Activated CD4-positive, alpha-beta memory T cell treated with anti-CD3 and anti-CD28 coated beads, Interleukin-2, amount 10 ng/mL, durations not matched to agents 7 days and 5 days (primary cell): ENCODE results near the gene PNPLA3. TPM values are rescaled to one million over a fixed set of nuclear protein-coding genes. Genes with fewer than 3 reads are reported as not detected.

ENCODE experiments used
- CTCF ChIA-PET: fragments of 350-600 bp; sonication (Branson Sonifier 250); formaldehyde crosslinking; loops from one replicate; lab custom pipeline; 2021; ENCODE audit warnings: antibody characterized with exemption, inconsistent platforms; lab: Charles Lee
- POLR2A ChIA-PET: fragments of 350-600 bp; sonication (Branson Sonifier 250); formaldehyde crosslinking; loops from one replicate; lab custom pipeline; 2021; ENCODE audit warnings: antibody characterized with exemption; lab: Charles Lee
- DNase-seq: peaks from one replicate; pipeline ENCODE4 v3.0.0-alpha.2; 2020
- H3K27ac Mint-ChIP-seq: one replicate; pipeline ENCODE4 v1.8.0; 2021; ENCODE audit warnings: mild to moderate bottlenecking, mixed read lengths
- H3K27me3 Mint-ChIP-seq: one replicate; pipeline ENCODE4 v1.8.0; 2021; ENCODE audit warnings: mixed read lengths
- H3K36me3 Mint-ChIP-seq: one replicate; pipeline ENCODE4 v1.8.0; 2021; ENCODE audit warnings: low read depth, mixed read lengths
- H3K4me1 Mint-ChIP-seq: one replicate; pipeline ENCODE4 v1.8.0; 2021; ENCODE audit warnings: mixed read lengths
- H3K4me3 Mint-ChIP-seq: one replicate; pipeline ENCODE4 v1.8.0; 2021; ENCODE audit warnings: mild to moderate bottlenecking, mixed read lengths
- H3K9me3 Mint-ChIP-seq: one replicate; pipeline ENCODE4 v1.8.0; 2021; ENCODE audit warnings: mixed read lengths
- total RNA-seq, 2 experiments: library from RNA; stranded (reverse); gene quantifications; one replicate each; pipeline ENCODE4 v1.2.3, GENCODE V29; 2021

The PNPLA3 gene, protein sequence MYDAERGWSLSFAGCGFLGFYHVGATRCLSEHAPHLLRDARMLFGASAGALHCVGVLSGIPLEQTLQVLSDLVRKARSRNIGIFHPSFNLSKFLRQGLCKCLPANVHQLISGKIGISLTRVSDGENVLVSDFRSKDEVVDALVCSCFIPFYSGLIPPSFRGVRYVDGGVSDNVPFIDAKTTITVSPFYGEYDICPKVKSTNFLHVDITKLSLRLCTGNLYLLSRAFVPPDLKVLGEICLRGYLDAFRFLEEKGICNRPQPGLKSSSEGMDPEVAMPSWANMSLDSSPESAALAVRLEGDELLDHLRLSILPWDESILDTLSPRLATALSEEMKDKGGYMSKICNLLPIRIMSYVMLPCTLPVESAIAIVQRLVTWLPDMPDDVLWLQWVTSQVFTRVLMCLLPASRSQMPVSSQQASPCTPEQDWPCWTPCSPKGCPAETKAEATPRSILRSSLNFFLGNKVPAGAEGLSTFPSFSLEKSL
- under 1 TPM in 1 of 2 experiments, not detected in 1; 0.08 TPM for total RNA-seq

DNA sequence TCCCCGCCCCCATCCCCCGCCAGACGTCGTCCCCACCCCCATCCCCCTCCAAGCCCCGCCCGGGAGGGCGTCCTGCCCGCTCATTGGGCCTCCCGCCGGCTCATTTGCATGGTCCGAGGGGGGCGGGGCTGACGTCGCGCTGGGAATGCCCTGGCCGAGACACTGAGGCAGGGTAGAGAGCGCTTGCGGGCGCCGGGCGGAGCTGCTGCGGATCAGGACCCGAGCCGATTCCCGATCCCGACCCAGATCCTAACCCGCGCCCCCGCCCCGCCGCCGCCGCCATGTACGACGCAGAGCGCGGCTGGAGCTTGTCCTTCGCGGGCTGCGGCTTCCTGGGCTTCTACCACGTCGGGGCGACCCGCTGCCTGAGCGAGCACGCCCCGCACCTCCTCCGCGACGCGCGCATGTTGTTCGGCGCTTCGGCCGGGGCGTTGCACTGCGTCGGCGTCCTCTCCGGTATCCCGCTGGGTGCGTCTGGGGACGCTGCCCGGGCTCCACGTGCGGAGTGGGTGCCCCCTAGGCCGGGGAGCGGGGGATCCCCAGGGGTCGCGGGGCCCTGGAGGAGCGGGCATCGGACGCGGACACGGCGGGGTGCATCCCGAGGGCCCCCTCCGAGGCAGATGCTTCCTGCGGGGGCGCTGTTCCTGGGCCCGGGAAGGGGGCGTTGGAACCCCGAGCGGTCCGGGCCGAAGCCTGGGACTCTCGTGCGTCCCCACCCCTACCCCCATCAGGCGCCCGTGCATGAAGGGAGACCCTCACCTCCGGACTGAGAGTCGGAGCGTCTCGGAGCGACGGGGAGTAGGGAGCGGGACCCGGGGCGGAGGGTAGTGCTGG, at the start of gene PNPLA3:
PNPLA3 (plus strand) TSS at position 175 of the 834 bp plus-strand sequence; CDS start at position 282, 107 bp downstream.
- Mint-ChIP-seq H3K4me1 (peaks cover 8% of the 10 kb centered on the region), H3K4me3 (peak within 1 kb of the TSS; percentile 49), H3K9me3 (no peaks in the 10 kb centered on the region), H3K27me3 (peaks cover 26% of the 10 kb centered on the region), H3K36me3 (no peaks in the 10 kb centered on the region), H3K27ac (no peak within 1 kb of the TSS)
- ChIA-PET CTCF (interaction anchor here (0.9 to 1.4 kb wide), 2 partner anchors 22 to 41 kb away, joined by 3 to 4 read pairs; no protein-coding TSS in a partner anchor), POLR2A (no interaction called here)
- peak; percentile 72 for DNase-seq

DNA sequence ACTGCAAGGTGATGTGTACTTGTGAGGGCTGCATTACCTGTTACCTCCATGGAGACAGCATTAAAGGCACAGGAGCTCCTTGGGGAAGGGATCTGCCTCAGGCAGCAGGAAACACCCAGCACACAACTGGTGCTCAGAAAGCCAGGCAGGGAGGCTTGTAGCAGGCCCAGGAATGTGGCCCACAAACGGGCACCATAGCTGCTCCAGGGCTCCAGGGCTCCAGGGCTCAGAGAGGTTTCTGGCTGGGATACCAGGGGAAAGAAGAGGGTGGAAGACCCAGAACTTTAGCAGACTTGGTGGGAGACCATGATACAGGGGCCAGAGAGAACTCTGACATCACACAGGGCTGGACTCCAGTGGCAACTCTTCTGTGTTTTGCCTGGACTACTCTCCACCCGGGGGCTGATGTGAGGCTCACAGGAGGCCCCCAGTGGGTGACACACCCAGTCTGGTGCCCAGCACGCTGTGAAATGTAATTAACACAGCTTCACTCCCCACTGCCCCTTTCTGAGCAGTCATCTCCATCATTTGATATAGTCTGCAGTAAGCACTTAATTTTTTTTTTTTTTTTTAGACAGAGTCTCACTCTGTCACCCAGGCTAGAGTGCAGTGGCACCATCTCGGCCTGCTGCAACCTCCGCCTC, 46.6 kb upstream of the PNPLA3 start:
- ChIA-PET CTCF (interaction anchor here (0.5 to 1.7 kb wide), 2 partner anchors 8 to 1694 kb away, joined by 4 to 7 read pairs; no protein-coding TSS in a partner anchor), POLR2A (no interaction called here)
- no peak overlapping the region for H3K4me3 Mint-ChIP-seq

DNA sequence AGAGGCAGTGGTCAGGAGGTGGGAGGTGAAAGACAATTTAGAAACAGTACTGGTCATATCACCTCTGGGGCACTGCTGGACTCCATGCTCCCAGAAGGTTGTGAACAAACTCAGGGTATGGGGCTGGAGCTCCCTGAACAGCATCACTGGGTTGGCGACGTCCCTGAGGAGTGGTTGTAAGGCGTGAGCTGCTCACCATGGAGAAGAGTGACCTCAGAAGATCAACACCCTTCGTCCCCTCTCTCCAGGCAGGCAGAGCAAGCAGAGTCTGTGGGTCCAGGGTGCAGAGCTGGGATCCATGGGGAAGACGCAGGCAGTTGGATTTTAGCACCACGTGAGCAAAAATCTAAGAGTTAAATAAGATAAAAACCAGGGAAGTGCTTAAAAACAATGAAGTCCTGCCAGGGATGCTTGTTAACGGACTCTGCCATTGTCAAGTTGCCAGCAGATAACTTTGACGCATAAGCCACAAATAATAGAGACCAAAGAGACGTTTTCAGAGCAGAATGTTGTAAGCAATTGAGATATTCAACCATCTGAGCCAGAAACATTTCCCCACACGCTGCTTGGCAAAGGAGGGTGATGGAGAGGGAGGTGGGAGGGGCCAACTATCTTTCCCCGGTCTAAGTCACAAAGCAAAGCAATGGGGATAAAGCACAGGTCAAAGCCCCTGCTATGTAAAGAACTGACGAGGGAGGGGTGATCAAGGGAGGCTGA, 45.4 kb upstream of the PNPLA3 start:
- CTCF ChIA-PET: no interaction called here
- Mint-ChIP-seq H3K27me3 (peaks cover 7% of the 10 kb centered on the region), H3K36me3 (no peaks in the 10 kb centered on the region), H3K9me3 (no peaks in the 10 kb centered on the region), H3K27ac (no peak overlapping the region), H3K4me1 (no peaks in the 10 kb centered on the region), H3K4me3 (no peak overlapping the region)
- DNase-seq: no peak
- POLR2A ChIA-PET: no interaction called here

More for the DNA sequence above, 46.6 kb upstream of the PNPLA3 start:
- no peaks in the 10 kb centered on the region for H3K36me3 Mint-ChIP-seq
- peaks cover 3% of the 10 kb centered on the region for H3K27me3 Mint-ChIP-seq
- no peaks in the 10 kb centered on the region for H3K4me1 Mint-ChIP-seq
- no peaks in the 10 kb centered on the region for H3K9me3 Mint-ChIP-seq
- H3K27ac Mint-ChIP-seq: no peak overlapping the region
- DNase-seq: no peak

DNA sequence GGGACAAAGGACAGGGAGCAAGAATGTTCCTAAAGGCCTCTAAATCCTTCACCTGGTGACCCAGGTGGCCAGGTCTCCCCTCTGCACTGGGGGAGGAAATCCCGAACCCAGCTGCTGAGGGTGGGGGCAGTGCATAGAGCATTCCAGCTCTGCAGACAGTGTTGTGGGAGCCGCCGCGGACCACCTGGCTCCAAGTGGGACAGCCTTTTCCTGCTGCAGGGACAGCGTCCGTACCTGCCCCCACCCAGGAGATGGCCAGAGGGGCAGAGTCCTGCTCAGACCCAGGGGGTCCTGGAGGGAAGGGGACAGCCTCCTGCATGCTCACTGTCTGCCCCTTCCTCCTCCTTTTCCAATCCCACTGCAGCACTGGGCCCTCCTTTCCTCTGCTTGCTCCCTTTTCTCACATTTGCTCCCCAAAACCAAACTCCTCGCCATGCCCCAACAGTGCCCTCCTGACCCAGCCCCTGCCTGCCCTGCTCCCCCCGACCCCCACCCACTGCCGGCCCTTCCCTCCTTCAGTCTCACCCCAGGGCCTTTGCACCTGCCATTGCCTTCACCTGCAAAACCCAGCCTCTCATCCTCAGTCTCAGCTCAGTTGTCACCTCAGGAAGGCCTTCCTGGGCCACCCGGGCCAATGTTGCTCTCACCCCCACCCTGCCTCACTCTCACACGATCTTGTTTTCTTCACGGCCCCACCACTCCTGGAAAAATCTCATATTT, 44.6 kb upstream of the PNPLA3 start:
- H3K27me3 Mint-ChIP-seq: peaks cover 7% of the 10 kb centered on the region
- H3K27ac Mint-ChIP-seq: no peak overlapping the region
- H3K4me1 Mint-ChIP-seq: no peaks in the 10 kb centered on the region
- no peaks in the 10 kb centered on the region for H3K36me3 Mint-ChIP-seq
- no peak for DNase-seq
- H3K9me3 Mint-ChIP-seq: no peaks in the 10 kb centered on the region
- no peak overlapping the region for H3K4me3 Mint-ChIP-seq
- ChIA-PET CTCF (no interaction called here), POLR2A (no interaction called here)

DNA sequence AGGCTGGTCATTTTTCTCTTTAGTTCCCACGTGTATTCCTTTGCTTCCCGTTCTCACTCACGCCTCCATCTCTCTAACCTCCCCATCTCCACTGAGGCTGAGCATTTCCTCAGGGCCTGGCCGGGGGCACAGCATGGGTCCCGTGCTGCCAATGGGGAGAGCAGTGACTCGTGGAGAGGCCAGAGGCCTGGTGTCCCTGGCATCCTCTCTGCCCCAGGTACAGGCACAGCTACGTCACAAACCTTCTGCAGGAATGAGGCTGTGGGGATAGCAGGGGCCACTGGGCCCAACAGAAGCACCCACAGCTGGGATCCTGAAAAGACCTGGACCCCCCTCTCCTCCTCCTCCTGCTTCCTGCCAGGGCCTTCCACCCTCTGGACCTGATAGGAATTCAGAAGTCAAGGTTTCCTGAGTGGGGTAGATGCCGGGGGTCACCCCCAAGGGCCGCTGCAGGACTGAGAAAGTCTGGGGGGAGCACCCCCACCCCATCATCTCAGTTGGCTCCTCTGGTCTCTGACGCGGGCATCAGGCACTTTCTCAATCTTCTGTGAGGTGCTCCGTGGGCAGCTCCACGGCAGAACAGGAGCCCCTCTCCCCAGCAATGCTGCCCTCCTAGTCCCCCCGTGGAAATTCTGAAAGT, 43.6 kb upstream of the PNPLA3 start:
- no peaks in the 10 kb centered on the region for H3K4me1 Mint-ChIP-seq
- no peak overlapping the region for H3K27ac Mint-ChIP-seq
- peaks cover 5% of the 10 kb centered on the region for H3K27me3 Mint-ChIP-seq
- no peak overlapping the region for H3K4me3 Mint-ChIP-seq
- DNase-seq: no peak
- no peaks in the 10 kb centered on the region for H3K36me3 Mint-ChIP-seq
- no peaks in the 10 kb centered on the region for H3K9me3 Mint-ChIP-seq
- ChIA-PET CTCF (no interaction called here), POLR2A (no interaction called here)

DNA sequence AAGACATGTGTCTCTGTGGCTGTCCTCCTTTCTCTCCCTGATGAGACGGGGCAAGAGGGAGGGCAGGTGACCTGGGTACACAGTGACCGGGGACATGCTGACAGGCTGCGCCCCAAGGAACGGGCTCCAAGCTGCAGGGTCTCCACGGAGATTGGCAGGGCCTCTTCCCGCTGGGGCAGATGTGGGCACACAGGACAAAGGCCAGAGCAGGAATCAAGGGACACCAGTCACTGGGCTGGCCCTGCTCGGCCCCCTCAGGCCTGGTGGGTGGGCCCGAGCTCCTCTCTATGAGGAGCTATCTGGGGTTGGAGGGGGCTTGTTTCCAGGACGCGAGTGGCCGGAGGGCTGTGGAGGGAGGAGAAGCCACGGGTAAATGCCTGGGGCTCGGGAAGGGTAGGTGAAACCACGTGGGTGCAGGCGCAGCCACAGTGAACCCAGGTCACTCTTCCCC, 43.0 kb upstream of the PNPLA3 start:
- peaks cover 4% of the 10 kb centered on the region for H3K27me3 Mint-ChIP-seq
- H3K27ac Mint-ChIP-seq: no peak overlapping the region
- ChIA-PET POLR2A (no interaction called here), CTCF (no interaction called here)
- H3K36me3 Mint-ChIP-seq: no peaks in the 10 kb centered on the region
- no peaks in the 10 kb centered on the region for H3K4me1 Mint-ChIP-seq
- no peaks in the 10 kb centered on the region for H3K9me3 Mint-ChIP-seq
- H3K4me3 Mint-ChIP-seq: no peak overlapping the region
- DNase-seq: no peak

DNA sequence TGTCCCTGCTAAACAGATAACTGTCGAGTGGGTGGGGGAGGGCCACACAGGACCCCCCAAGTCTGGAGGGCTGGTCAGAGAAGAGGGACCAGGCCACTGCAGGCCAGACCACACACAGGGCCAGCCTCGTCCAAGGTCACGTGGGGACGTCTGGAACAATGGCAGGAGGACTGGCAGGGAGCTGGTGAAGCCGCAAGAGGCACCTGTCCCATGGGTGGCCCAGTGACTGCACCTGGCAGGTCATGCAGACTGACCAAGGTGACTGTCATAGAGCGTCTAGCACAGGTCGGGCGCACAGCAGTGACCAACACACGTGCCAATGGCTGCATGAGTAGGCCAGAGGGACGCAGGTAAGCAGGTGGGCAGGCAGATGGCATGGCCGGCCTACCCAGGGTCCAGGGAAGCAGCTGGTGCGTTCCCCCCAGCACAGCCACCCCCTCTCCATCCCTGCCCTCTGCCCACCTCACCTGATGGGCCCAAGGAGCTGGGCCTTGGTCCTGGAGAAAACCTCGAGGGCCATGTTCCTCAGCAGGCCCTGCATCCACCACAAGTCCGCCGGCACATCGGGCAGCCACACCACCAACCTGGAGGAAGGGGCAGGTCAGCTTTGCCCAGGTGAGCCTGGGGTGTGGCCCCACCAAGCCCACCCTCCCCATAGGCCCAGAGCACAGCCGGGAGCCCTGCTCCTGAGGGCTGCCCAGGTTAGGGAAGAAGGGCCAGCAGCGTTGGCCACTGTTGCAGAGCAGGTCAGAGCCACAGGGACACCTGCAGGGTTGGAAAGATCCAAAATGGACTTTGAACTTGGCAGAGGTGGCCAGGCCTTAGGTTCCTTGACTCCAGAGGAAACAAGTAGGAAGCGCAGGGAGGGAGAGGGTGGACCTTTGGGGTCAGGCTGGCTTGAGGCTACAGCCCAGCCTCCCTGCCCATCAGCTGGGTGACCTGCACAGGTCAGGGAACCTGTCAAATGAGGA, 42.2 kb upstream of the PNPLA3 start:
- CTCF ChIA-PET: no interaction called here
- DNase-seq: no peak

DNA sequence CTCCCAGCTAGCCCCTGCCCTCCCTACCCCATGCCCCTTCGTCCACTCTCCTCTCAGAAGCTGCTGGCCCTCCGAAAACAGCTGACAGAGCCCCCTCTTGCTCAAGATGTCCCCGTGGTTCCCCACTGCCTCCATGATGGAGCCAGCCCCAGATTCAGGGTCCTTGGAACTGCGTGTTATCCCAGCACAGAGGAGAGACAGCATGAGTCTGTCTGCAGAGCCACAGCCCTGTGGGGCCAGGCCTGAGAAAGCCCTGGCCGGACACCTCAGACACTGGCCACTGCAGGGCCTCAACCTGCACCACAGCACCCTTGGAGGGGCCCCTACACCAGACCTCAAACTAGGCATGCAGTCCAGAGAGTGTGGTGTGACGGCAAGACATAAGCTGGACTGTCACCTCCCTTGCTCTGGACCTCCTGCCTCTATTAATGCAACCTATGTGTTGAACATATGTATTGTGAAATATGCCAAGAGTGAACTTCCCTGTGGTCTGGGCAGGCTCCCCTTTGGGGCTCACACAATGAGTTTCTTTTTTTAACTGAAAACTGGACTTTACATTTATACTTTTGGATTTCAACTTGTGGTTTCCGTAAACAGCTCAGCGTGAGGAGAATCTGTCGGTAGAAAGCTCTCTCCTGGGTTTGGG, 41.4 kb upstream of the PNPLA3 start:
- POLR2A ChIA-PET: interaction anchor here (1.0 kb wide), 1 partner anchor 70 kb away, joined by 3 read pairs; the partner anchor contains the start of gene EFCAB6
- CTCF ChIA-PET: interaction anchor here (0.8 to 1.5 kb wide), 15 partner anchors 11 to 205 kb away, joined by 3 to 24 read pairs (median 4); partner anchors contain the start of gene PNPLA3
- H3K27ac Mint-ChIP-seq: no peak overlapping the region
- H3K27me3 Mint-ChIP-seq: peaks cover 7% of the 10 kb centered on the region
- DNase-seq: no peak
- H3K4me1 Mint-ChIP-seq: no peaks in the 10 kb centered on the region
- H3K4me3 Mint-ChIP-seq: no peak overlapping the region
- H3K9me3 Mint-ChIP-seq: no peaks in the 10 kb centered on the region
- no peaks in the 10 kb centered on the region for H3K36me3 Mint-ChIP-seq

More for the DNA sequence above, 42.2 kb upstream of the PNPLA3 start:
- no peaks in the 10 kb centered on the region for H3K4me1 Mint-ChIP-seq
- no peak overlapping the region for H3K4me3 Mint-ChIP-seq
- no peaks in the 10 kb centered on the region for H3K9me3 Mint-ChIP-seq
- POLR2A ChIA-PET: interaction anchor here (1.0 kb wide), 1 partner anchor 69 kb away, joined by 3 read pairs; the partner anchor contains the start of gene EFCAB6
- no peaks in the 10 kb centered on the region for H3K36me3 Mint-ChIP-seq
- no peak overlapping the region for H3K27ac Mint-ChIP-seq
- H3K27me3 Mint-ChIP-seq: peaks cover 4% of the 10 kb centered on the region

DNA sequence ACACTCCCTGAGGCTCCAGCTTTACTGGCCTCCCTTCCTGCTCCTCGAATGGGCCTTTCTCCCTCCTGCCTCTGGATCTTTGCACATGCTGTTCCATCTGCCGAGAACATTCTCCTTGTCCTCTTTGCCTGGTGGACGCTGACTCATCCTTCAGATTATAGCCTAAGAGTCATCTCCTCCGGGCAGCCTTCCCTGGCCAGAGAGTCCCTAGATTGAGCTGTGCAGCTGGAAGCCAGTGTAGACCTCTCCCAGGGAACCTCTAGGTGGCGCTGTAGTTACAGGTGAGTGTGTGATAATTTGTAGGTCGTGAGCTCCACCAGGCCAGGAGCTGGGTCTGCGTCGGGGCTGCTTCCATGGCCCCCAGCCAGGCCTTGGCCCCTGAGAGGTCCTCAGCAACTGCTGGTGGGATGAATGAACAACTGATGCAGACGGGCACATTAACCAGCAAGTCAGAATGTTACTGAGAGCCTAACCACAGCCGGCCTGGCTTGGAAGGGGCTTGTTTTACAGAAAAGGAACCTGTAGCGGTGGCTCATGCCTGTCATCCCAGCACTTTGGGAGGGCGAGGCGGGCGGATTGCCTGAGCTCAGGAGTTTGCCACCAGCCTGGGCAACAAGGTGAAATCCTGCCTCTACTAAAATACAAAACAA, 40.5 kb upstream of the PNPLA3 start:
- ChIA-PET CTCF (interaction anchor here (0.6 to 1.5 kb wide), 24 partner anchors 10 to 530 kb away, joined by 3 to 24 read pairs (median 4); partner anchors contain the start of genes PNPLA3 and SAMM50), POLR2A (interaction anchor here (0.7 kb wide), 1 partner anchor 63 kb away, joined by 3 read pairs; no protein-coding TSS in a partner anchor)
- Mint-ChIP-seq H3K27ac (no peak overlapping the region), H3K9me3 (no peaks in the 10 kb centered on the region), H3K36me3 (no peaks in the 10 kb centered on the region), H3K4me3 (no peak overlapping the region), H3K27me3 (peaks cover 9% of the 10 kb centered on the region), H3K4me1 (no peaks in the 10 kb centered on the region)
- peak; percentile 57 for DNase-seq
